HepG2 (cell line): Measurements from ENCODE around the gene CDK5RAP1. TPM values are rescaled to one million over a fixed set of nuclear protein-coding genes. Genes with fewer than 3 reads are reported as not detected.

Source experiments
- AGO1 ChIP-seq: fragments of 200-400 bp; formaldehyde crosslinking; IDR thresholded peaks from 2 replicates; pipeline ENCODE4 v1.6.1; 2017; ENCODE audit warnings: mild to moderate bottlenecking, low read depth, low read length, moderate library complexity; ENCODE audit not compliant: poor library complexity, severe bottlenecking
- ARID2 ChIP-seq: sonication (generic); formaldehyde crosslinking; IDR thresholded peaks from 2 replicates; pipeline ENCODE4 v1.8.1; 2022; ENCODE audit warnings: mild to moderate bottlenecking, missing genetic modification reagents, borderline replicate concordance
- BRCA1 ChIP-seq: sonication (generic); formaldehyde crosslinking; IDR thresholded peaks from 2 replicates; pipeline ENCODE4 v1.4.0; 2020; ENCODE audit warnings: missing genetic modification reagents
- BRD4 ChIP-seq: sonication (generic); formaldehyde crosslinking; IDR thresholded peaks from 2 replicates; pipeline ENCODE4 v1.4.0; 2020; ENCODE audit warnings: missing genetic modification reagents
- CREB3 ChIP-seq: sonication (generic); formaldehyde crosslinking; IDR thresholded peaks from 2 replicates; pipeline ENCODE4 v1.5.0; 2020; ENCODE audit warnings: missing genetic modification reagents
- CREBL2 ChIP-seq: sonication (generic); formaldehyde crosslinking; IDR thresholded peaks from 2 replicates; pipeline ENCODE4 v1.8.1; 2023; ENCODE audit warnings: missing genetic modification reagents, mild to moderate bottlenecking, borderline replicate concordance
- ELF3 ChIP-seq: IDR thresholded peaks from 2 replicates; pipeline ENCODE4 v1.6.1; 2016; ENCODE audit warnings: missing genetic modification reagents, missing compliant biosample characterization
- GABPB1 ChIP-seq: IDR thresholded peaks from 2 replicates; pipeline ENCODE4 v1.6.1; 2016; ENCODE audit warnings: mild to moderate bottlenecking, missing genetic modification reagents, moderate library complexity, missing compliant biosample characterization
- GZF1 ChIP-seq: sonication (generic); formaldehyde crosslinking; IDR thresholded peaks from 2 replicates; pipeline ENCODE4 v1.5.1; 2020; ENCODE audit warnings: mild to moderate bottlenecking, missing genetic modification reagents
- HNRNPH1 ChIP-seq: fragments of 200-400 bp; formaldehyde crosslinking; optimal IDR thresholded peaks from 2 replicates; pipeline ENCODE3; 2017; ENCODE audit warnings: mild to moderate bottlenecking, low read depth, low read length
- IKZF1 ChIP-seq: fragments of 450-650 bp; IDR thresholded peaks from 2 replicates; pipeline ENCODE4 v1.7.1; 2016
- NR1H2 ChIP-seq: sonication (generic); formaldehyde crosslinking; IDR thresholded peaks from 2 replicates; pipeline ENCODE4 v1.8.1; 2022; ENCODE audit warnings: low read depth, missing genetic modification reagents, borderline replicate concordance
- NR2F1 ChIP-seq, 2 experiments: fragments of 450-650 bp in 1 of 2; formaldehyde crosslinking in 1 of 2; IDR thresholded peaks; 2 replicates each; pipeline versions ENCODE4 v1.5.0 to v1.6.1; 2016 to 2020; ENCODE audit warnings: mild to moderate bottlenecking in 1 of 2, missing compliant biosample characterization in 1 of 2, missing genetic modification reagents in 1 of 2, moderate library complexity in 1 of 2
- PHF5A ChIP-seq: IDR thresholded peaks from one replicate; pipeline ENCODE4 v1.6.1; 2018; ENCODE audit warnings: low read depth, missing genetic modification reagents; ENCODE audit not compliant: unreplicated experiment
- RAD21 ChIP-seq: fragments of 450-650 bp; formaldehyde crosslinking; IDR thresholded peaks from 2 replicates; pipeline ENCODE4 v1.5.0; 2020; ENCODE audit warnings: mild to moderate bottlenecking
- RXRB ChIP-seq: IDR thresholded peaks from 2 replicates; pipeline ENCODE4 v1.6.1; 2016; ENCODE audit warnings: borderline replicate concordance, missing genetic modification reagents, missing compliant biosample characterization
- SATB2 ChIP-seq: sonication (generic); formaldehyde crosslinking; IDR thresholded peaks from 2 replicates; pipeline ENCODE4 v1.5.0; 2020; ENCODE audit warnings: missing genetic modification reagents
- SIX1 ChIP-seq: sonication (generic); formaldehyde crosslinking; IDR thresholded peaks from 2 replicates; pipeline ENCODE4 v1.4.0; 2020; ENCODE audit warnings: missing genetic modification reagents, borderline replicate concordance
- STAG1 ChIP-seq: sonication (generic); formaldehyde crosslinking; IDR thresholded peaks from 2 replicates; pipeline ENCODE4 v1.4.0; 2020; ENCODE audit warnings: missing genetic modification reagents
- ZBTB33 ChIP-seq: sonication (generic); formaldehyde crosslinking; IDR thresholded peaks from 2 replicates; pipeline ENCODE4 v1.4.0; 2020; ENCODE audit warnings: missing genetic modification reagents
- ZHX1 ChIP-seq: sonication (generic); formaldehyde crosslinking; IDR thresholded peaks from 2 replicates; pipeline ENCODE4 v1.8.1; 2022; ENCODE audit warnings: low read depth, mild to moderate bottlenecking, missing genetic modification reagents
- ZNF484 ChIP-seq: sonication (generic); formaldehyde crosslinking; IDR thresholded peaks from 2 replicates; pipeline ENCODE4 v1.5.1; 2020; ENCODE audit warnings: mild to moderate bottlenecking, low read depth, missing genetic modification reagents, borderline replicate concordance
- ZNF550 ChIP-seq: sonication (generic); formaldehyde crosslinking; IDR thresholded peaks from 2 replicates; pipeline ENCODE4 v1.4.0; 2020; ENCODE audit warnings: mild to moderate bottlenecking, missing genetic modification reagents, borderline replicate concordance
- ZNF878 ChIP-seq: sonication (generic); formaldehyde crosslinking; IDR thresholded peaks from 2 replicates; pipeline ENCODE4 v1.8.1; 2023; ENCODE audit warnings: mild to moderate bottlenecking, missing genetic modification reagents, moderate library complexity
- ZSCAN9 ChIP-seq: IDR thresholded peaks from 2 replicates; pipeline ENCODE4 v1.6.1; 2016; ENCODE audit warnings: borderline replicate concordance
- polyA plus RNA-seq, 8 experiments: library from polyadenylated mRNA; depleted of rRNA in 3 of 8; stranded (reverse) in 7 of 8; unstranded in 1 of 8; fragments of >200 nt; fragmentation: Illumina TruSeq in 4 of 8; extraction: Trizol in 4 of 8; gene quantifications; 2 replicates each; pipeline versions ENCODE4 v1.2.1 to v1.2.3, GENCODE V29; 2011 to 2016; ENCODE audit warnings: low read depth in 4 of 8, missing spikeins in 1 of 8, mixed read lengths in 1 of 8; ENCODE audit not compliant: insufficient read depth in 1 of 8
- total RNA-seq, 5 experiments: library from RNA; depleted of rRNA; stranded (reverse); fragments of >200 nt; fragmentation: Illumina TruSeq; extraction: Trizol; gene quantifications; 2 replicates each; pipeline ENCODE4 v1.2.3, GENCODE V29; 2016; ENCODE audit warnings: low read depth in 1 of 5

The CDK5RAP1 gene
- total and polyA plus RNA-seq, 2 of the 13 experiments (the other 11 are each of a cell fraction or from before 2014, with no cell fraction given), result 53.6 to 98.2 TPM

- TF ChIP-seq GABPB1 (peak; percentile 100), SIX1 (CRISPR knock-in tag) (peak; percentile 82), ZSCAN9 (CRISPR knock-in tag) (peak; percentile 99), ARID2 (CRISPR knock-in tag) (peak; percentile 98), BRD4 (peak; percentile 100), GZF1 (CRISPR knock-in tag) (peak; percentile 92), HNRNPH1 (peak; percentile 63), NR1H2 (CRISPR knock-in tag) (peak; percentile 90; the same call in 1 of the 2 replicates), ELF3 (peak; percentile 97), ZNF484 (CRISPR knock-in tag) (no peak), IKZF1 (no peak), ZNF878 (CRISPR knock-in tag) (0 out of 2 replicates have a peak, but pooled peaks have one; percentile 3), ZNF550 (CRISPR knock-in tag) (peak; percentile 95), NR2F1 (CRISPR knock-in tag; IDR thresholded peaks at IDR 0.05) (peak in 1 of 2 experiments; percentile 66; a peak in 2 of 4 replicates), RXRB (CRISPR knock-in tag) (peak; percentile 96), ZHX1 (peak; percentile 90; the same call in 1 of the 2 replicates), PHF5A (CRISPR knock-in tag) (peak; percentile 99), SATB2 (peak; percentile 58; the same call in 1 of the 2 replicates), CREB3 (no peak), RAD21 (CRISPR knock-in tag) (peak; percentile 70; the same call in 1 of the 2 replicates), STAG1 (CRISPR knock-in tag) (peak; percentile 21; the same call in 1 of the 2 replicates), ZBTB33 (peak; percentile 91), BRCA1 (CRISPR knock-in tag) (peak; percentile 81), AGO1 (peak; percentile 91), CREBL2 (CRISPR knock-in tag) (0 out of 2 replicates have a peak, but pooled peaks have one; percentile 25)
These were observed at the start of gene CDK5RAP1 (continued) for GRCh38 chr20:33401184-33401920.
